ENCODE data around the gene AMOTL1.

Gene AMOTL1

DNA sequence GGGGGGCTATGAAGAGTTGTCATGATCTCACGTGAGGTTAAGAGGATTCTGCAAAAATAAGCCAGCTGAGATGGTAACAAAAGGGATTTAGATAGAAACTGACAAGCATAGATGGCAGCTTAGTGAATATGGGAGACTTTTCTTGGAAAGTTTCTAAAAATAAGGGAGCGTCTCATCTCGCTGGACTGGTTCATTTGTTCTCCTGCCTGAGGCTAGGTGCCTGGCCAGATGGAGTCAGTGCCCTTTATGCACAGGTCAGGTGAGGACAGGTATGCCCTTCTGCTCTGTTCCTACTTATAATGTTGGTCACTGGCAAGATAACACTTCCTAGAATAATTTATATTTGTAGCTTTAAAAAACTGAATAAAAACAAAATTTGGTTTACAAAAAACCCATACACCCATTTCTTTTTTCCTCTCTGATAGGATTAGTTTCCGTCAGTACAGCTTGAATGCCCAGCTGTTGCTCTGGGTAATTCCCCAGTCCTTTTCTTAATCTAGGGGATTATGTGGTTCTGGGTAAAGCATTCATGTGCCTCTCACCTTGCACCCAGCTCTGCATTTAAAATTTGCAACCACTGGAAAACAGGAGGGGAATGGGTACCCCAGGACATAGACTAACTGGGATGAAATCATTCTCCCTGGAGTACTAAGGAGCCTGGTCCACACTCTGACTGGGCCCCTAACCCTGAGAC, 90.0 kb downstream of the AMOTL1 start:
- DNase-seq = no peak

- DNase-seq = no peak
These were observed 92.2 kb downstream of the AMOTL1 start for GRCh38 chr11:94860333-94860732.

DNA sequence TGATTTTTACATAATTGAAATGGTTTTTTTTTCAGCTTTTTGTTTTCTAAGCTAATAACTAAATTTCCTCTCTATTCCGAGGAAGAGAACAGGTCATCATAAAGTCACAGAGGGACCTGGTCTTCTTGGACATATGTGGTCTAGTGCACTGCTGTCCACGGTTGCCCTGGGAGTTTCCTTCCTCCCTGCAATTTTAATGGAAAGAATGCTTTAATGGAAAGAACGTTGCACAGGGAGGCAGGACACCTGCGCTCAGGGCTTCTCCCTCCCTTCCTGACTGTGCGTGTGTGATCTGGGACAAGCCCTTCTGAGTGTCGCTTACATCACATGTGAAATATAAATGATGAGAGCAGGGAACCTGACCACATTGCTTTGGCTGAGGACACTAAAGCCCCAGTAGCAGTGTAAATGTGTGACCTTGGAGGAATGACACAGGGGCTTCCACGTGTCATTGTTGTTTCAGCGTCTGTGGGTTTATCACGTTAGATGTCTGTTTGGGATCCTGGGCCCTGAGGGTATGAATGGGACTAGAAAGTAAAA, 93.2 kb downstream of the AMOTL1 start:
- DNase-seq = no peak

- no peak for DNase-seq
These were observed 95.0 kb downstream of the AMOTL1 start for GRCh38 chr11:94862926-94863880.

GRCh38 chr11:94864506-94865045, 96.4 kb downstream of the AMOTL1 start:
- no peak for DNase-seq

GRCh38 chr11:94866231-94866822, 98.2 kb downstream of the AMOTL1 start:
- DNase-seq = no peak

GRCh38 chr11:94866936-94867795, 99.0 kb downstream of the AMOTL1 start:
- no peak for DNase-seq

DNA sequence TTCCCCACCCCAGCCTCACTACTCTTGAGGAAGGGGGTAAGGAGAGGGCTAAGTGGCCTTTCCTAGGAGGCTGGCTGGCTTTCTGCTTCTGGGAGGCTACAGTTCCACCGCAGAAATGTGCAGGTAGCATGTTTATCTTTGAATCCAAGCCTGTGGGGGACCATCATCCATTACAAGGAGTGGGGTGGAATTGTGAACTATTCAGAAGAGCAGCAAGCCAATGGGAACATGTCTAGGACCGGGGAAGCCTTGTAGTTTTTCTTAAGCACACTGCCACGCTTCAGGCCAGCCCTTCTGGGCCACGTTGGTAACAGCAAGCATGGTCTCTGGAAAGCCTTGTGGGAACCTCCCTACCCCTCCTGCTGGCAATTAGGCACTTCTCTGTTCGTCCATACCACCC, 100.3 kb downstream of the AMOTL1 start:
- no peak for DNase-seq

- no peak for DNase-seq
These were observed 101.0 kb downstream of the AMOTL1 start for GRCh38 chr11:94869186-94869585.

DNA sequence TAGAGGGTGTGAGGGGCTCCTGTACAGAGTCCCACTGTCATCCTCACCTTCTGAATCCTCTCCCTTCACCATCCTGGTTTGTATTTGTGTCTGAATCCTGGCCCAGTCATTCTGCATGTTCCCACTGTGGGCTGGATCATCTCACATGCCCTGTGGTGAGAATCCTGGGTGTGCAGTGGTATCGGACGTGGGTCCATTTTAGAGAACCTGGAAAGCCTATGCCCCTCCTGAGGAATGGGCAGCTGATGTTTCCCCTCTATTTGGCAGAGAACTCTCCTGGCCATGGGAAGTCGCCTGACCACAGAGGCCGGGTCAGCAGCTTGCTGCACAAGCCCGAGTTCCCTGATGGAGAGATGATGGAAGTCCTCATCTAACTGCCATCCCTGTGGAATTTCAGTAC, 102.3 kb downstream of the AMOTL1 start:
- DNase-seq = no peak

DNA sequence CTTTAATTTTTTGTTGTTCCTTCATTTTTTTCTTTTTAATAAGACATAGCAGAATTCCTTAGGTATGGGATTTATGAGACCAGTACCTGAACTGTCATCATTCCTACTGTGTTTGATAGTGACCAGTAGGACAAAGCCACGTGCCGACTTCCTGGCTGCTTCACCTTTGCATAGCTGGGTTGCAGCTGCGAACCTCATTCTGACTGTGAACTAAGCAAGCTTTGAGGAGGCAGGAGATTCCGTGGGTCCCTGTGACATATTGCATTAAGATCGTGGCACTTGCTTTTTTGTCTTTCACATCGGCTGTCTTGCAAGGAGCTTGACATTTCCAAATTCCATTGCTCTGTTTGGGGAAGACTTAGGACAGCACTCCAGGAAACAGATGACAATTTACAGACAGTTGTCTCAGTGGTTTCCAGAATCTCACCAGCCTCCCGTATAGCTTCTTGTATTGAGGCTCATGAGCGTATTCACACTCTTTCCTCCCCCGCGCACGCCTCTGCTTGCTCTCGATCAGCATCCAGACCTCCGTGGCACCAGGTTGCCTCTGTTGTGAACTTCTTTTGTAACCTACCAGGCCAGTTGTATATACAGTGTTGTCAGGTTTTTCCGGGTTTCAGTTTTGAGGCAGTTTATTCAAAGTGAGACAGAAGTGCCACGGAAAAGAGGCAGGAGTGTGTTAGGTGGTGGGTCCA, 103.5 kb downstream of the AMOTL1 start:
- DNase-seq = no peak

GRCh38 chr11:94873916-94874540, 105.9 kb downstream of the AMOTL1 start:
- no peak for DNase-seq

GRCh38 chr11:94876222-94876621, 108.1 kb downstream of the AMOTL1 start:
- DNase-seq = no peak

DNA sequence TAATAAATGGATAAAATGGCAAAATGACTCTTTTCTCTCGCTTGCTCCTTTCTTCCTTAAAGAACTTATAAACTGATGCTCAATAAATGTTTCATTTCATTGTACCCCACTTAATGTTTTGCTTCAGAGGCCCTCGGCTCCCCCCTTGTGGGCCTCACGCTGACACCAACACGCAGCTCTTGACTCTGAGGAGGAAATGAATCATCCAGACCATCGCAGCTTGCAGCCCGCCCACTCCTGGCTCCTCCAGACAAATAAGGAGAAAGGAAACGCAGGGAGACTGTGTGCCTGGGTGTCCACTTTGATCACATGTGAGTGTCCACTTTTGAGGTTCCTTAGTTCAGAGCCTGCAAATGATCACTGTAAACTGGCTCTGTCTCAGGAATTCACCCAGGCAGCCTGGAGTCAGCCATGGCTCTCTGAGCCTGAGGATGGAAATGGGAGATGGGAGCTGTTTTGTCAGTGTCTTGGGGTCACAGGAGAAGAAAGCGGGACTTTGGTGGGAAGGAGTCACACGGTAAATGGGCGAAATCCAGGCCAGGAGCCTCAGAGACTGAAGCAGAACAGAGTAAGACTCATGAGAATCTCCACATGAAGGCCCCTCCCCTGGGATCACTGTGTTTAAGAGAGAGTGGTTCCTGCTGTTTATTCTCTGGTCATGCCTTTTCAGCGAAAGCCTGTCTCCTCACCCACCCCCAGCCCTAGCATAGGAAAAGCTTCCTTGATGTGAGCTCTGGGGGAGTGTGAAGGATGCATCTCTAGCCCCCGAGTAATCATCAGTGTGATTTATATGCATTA, 108.7 kb downstream of the AMOTL1 start:
- no peak for DNase-seq

DNA sequence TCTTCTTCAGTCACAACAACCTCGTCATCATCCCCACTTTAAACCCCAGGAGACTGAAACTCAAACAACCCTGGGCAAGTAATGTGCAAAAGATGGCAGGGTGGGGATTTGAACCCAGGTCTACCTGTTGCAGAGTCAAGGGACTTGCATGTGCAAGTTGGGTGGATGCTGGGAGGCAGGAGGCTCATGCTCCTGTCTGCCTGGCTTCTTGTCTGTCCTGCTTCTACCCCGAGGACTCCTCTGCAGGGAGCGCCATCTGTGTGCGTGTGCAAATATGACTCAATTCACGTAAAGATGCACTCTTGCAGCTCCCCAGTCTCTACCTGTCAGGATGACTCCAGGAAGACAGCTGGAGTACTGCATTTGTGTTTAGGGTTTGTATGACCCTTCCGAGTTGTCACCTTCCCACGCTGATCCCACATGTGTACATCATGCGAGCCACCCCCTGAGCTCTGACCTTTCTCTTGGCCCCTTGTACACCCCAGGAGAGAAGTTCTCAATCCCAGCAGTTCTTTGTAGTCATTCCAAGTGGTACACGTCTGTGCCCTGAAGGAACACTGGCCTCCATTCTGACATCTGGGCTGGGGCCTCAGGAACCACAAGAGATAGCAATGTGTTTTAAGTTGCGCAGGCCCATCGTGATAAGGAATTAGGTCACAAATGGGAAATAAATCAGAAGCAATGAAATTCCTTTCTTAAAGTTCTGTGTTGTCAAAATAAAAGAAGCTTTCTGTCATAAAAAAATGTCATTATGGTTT, 109.5 kb downstream of the AMOTL1 start:
- DNase-seq = no peak

DNA sequence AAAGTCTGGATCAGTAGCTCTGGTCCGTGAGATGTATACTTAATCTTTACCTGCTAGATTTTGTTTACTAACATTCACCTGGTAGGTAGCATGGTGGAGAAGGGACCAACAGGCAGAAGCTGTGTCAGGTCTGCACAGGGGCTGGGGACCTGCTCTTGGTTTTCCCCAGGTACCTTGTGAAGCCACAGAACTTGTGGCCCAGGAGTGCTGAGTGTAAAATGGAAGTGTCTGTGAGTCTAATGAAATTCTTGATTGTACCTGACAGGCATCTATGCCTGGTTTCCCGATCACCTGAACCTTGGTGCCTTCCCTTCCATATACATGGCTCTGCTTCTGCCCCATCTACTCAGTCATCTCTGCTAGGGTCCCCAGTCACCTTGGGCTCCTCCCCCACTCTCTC, 110.8 kb downstream of the AMOTL1 start:
- DNase-seq = no peak

DNA sequence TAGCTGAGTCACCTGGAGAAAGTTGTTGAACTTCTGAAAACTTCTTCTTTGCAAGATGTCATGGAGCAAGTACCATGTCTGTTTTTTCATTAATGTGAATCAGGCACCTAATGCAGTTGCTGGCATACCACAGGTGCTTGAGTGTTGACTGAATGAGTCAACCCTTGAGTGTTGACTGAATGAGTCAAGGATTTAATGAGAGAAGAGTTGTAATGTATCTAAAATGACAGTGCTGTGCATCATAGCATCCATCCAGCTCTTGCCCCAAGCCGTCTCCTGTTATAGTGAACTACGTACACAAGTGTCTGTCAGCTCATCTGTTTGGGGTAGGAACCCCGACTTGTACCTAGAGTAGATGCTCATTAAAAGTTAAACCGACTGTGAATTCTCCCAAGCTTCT, 112.1 kb downstream of the AMOTL1 start:
- peak; percentile 55 for DNase-seq

GRCh38 chr11:94882931-94883330, 114.8 kb downstream of the AMOTL1 start:
- DNase-seq = no peak

- no peak for DNase-seq
These were observed 115.7 kb downstream of the AMOTL1 start for GRCh38 chr11:94883878-94884277.
